ENCODE data around the gene STRA6.

GRCh38 chr15:74233851-74234597, 31.4 kb upstream of the STRA6 start:
- TF ChIP-seq CTCF (IDR thresholded peaks at IDR 0.05) (no peak), POLR2AphosphoS5 (IDR thresholded peaks at IDR 0.05) (no peak)

Data from esophagus muscularis mucosa (tissue), 3 donors.